ENCODE measurements around the gene RAG2. TPM values are rescaled to one million over a fixed set of nuclear protein-coding genes. Genes with fewer than 3 reads are reported as not detected.

RAG2 gene
- not detected for total RNA-seq

GRCh38 chr11:36598051-36598450, at the start of gene RAG2:
Gene RAG2 (minus strand): TSS chr11:36598236. CDS start chr11:36594168, 4,068 bp downstream.

GRCh38 chr11:36594316-36594989, 3.6 kb downstream of the RAG2 start, which contains the start of gene IFTAP:
Gene IFTAP (plus strand): TSS chr11:36594502. CDS start chr11:36610104, 15,602 bp downstream.

GRCh38 chr11:36567694-36568093, 30.3 kb downstream of the RAG2 start, which contains the start of gene RAG1:
Gene RAG1 (plus strand): TSS chr11:36568007. CDS start chr11:36573305, 5,298 bp downstream.

Other genes starting within 250 kb of the RAG2 start
- gene TRAF6, start 88.0 kb downstream of the RAG2 start, total RNA-seq = 1 to 10 TPM; 7.2 to 8.0 TPM
- gene RAG1, start 30.2 kb downstream of the RAG2 start, total RNA-seq = 1 to 10 TPM in 1 of 2 donors, under 1 TPM in 1; 1.00 to 2.4 TPM
- gene IFTAP, start 3.7 kb downstream of the RAG2 start, total RNA-seq = 10 to 100 TPM; 18.6 to 25.0 TPM